GM12878 (cell line): Measurements from ENCODE around the gene MARS1. TPM values are rescaled to one million over a fixed set of nuclear protein-coding genes. Genes with fewer than 3 reads are reported as not detected.

Source experiments
- BMI1 ChIP-seq: fragments of 450-650 bp; IDR thresholded peaks from 2 replicates; pipeline ENCODE4 v1.6.1; 2016; ENCODE audit warnings: mild to moderate bottlenecking, moderate library complexity, borderline replicate concordance
- CHD2 ChIP-seq: IDR thresholded peaks from 2 replicates; pipeline ENCODE4 v1.6.1; 2011; ENCODE audit warnings: low read depth, low read length, improper control_type of control experiment, borderline replicate concordance
- POLR2A ChIP-seq: IDR thresholded peaks from 2 replicates; pipeline ENCODE4 v1.6.1; 2011; ENCODE audit warnings: low read depth, mild to moderate bottlenecking, low read length
- SREBF2 ChIP-seq: IDR thresholded peaks from 2 replicates; pipeline ENCODE4 v1.6.1; 2012; ENCODE audit warnings: mild to moderate bottlenecking, low read length
- STAT3 ChIP-seq: IDR thresholded peaks from 2 replicates; pipeline ENCODE4 v1.6.1; 2011; ENCODE audit warnings: low read depth, low read length, improper control_type of control experiment
- polyA plus RNA-seq, 11 experiments: library from polyadenylated mRNA; depleted of rRNA in 4 of 11; unstranded in 6 of 11; stranded (reverse) in 5 of 11; fragments of >200 nt; fragmentation: Nextera tagmentation in 4 of 11; fragmentation: Illumina TruSeq in 1 of 11; extraction: Ambion mirVana in 4 of 11; extraction: Trizol in 1 of 11; gene quantifications; 1 replicate in 1 of 11; 2 replicates in 10 of 11; pipeline versions ENCODE4 v1.2.1 to v1.2.3, GENCODE V29; 2011 to 2016; ENCODE audit warnings: inconsistent platforms in 2 of 11, missing spikeins in 2 of 11, low read depth in 1 of 11
- total RNA-seq, 4 experiments: library from RNA; depleted of rRNA in 3 of 4; stranded (reverse); fragments of >200 nt in 3 of 4; fragmentation: Illumina TruSeq in 1 of 4; extraction: Trizol in 1 of 4; gene quantifications; 2 replicates each; pipeline versions ENCODE4 v1.2.1 to v1.2.3, GENCODE V29; 2013 to 2021
- TF ChIP-seq, protein P1 (sequence below): fragments of 450-650 bp; IDR thresholded peaks from 2 replicates; pipeline ENCODE4 v1.6.1; 2016; ENCODE audit warnings: mild to moderate bottlenecking, moderate library complexity, borderline replicate concordance
- TF ChIP-seq, protein P2 (sequence below): fragments of 450-650 bp; IDR thresholded peaks from 2 replicates; pipeline ENCODE4 v1.6.1; 2018; ENCODE audit warnings: mild to moderate bottlenecking, low read depth, moderate library complexity; ENCODE audit not compliant: partially characterized antibody
- TF ChIP-seq, protein P3 (sequence below): fragments of 450-650 bp; IDR thresholded peaks from 2 replicates; pipeline ENCODE4 v1.6.1; 2018; ENCODE audit warnings: borderline replicate concordance, mild to moderate bottlenecking; ENCODE audit not compliant: partially characterized antibody
- TF ChIP-seq, protein P4 (sequence below): fragments of 450-650 bp; IDR thresholded peaks from 2 replicates; pipeline ENCODE4 v1.6.1; 2017; ENCODE audit warnings: mild to moderate bottlenecking, moderate library complexity
- TF ChIP-seq, protein P5 (sequence below): fragments of 450-650 bp; conservative IDR thresholded peaks from 2 replicates; pipeline ENCODE4 v1.6.1; 2017; ENCODE audit warnings: mild to moderate bottlenecking, moderate library complexity
- TF ChIP-seq, protein P6 (sequence below): IDR thresholded peaks from 2 replicates; pipeline ENCODE4 v1.6.1; 2011; ENCODE audit warnings: low read depth, mild to moderate bottlenecking, low read length, moderate library complexity, borderline replicate concordance; ENCODE audit errors: extremely low read depth

Gene MARS1
- total and polyA plus RNA-seq, 10 of the 15 experiments (the other 5 are each of a cell fraction or from before 2014, with no cell fraction given) = 72.3 to 270 (median 153) TPM

DNA sequence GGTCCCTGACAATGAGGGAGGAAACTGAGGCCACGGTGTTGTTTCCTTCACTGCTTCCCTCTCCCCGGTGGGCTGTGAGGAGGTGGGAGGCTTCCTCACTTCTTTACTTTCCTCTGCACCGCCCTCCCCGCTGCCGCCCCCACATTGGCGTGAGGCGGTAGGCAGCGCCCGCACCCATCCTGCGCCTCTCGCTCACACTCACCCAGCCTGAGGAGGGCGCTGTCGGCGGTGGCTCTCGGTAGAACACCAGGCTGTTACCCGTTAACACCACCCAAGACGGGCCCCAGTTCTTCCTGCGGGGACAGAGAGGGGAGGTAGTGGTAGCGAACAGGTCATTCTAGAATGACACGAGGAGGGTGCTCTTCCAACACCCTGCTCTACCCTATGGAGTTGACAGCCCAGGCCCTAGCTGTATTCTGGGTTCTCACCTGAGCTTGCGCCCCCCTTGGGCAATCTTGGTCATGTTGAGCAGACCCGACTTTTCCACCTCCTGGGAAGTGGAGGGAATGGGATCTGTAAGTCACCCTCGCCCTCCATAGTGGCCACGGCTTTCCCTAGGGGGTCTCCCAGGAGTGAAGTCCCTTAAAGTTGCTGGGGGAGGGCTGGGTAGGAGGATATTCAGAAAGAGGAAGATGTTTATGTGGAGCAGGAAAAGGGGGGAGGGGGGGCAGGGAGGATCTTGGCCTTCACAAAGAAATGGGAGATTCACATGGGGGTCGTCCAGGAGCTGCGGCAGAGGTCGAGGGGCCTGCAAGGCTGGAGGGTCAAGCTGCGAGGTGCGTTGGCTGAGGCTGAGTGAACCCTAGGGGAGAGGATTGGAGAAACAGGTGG lies 11.5 kb upstream of the MARS1 start (continued):
- TF ChIP-seq, protein P1, sequence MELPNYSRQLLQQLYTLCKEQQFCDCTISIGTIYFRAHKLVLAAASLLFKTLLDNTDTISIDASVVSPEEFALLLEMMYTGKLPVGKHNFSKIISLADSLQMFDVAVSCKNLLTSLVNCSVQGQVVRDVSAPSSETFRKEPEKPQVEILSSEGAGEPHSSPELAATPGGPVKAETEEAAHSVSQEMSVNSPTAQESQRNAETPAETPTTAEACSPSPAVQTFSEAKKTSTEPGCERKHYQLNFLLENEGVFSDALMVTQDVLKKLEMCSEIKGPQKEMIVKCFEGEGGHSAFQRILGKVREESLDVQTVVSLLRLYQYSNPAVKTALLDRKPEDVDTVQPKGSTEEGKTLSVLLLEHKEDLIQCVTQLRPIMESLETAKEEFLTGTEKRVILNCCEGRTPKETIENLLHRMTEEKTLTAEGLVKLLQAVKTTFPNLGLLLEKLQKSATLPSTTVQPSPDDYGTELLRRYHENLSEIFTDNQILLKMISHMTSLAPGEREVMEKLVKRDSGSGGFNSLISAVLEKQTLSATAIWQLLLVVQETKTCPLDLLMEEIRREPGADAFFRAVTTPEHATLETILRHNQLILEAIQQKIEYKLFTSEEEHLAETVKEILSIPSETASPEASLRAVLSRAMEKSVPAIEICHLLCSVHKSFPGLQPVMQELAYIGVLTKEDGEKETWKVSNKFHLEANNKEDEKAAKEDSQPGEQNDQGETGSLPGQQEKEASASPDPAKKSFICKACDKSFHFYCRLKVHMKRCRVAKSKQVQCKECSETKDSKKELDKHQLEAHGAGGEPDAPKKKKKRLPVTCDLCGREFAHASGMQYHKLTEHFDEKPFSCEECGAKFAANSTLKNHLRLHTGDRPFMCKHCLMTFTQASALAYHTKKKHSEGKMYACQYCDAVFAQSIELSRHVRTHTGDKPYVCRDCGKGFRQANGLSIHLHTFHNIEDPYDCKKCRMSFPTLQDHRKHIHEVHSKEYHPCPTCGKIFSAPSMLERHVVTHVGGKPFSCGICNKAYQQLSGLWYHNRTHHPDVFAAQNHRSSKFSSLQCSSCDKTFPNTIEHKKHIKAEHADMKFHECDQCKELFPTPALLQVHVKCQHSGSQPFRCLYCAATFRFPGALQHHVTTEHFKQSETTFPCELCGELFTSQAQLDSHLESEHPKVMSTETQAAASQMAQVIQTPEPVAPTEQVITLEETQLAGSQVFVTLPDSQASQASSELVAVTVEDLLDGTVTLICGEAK = no peak; the same call in 1 of the 2 replicates
- TF ChIP-seq, protein P2, sequence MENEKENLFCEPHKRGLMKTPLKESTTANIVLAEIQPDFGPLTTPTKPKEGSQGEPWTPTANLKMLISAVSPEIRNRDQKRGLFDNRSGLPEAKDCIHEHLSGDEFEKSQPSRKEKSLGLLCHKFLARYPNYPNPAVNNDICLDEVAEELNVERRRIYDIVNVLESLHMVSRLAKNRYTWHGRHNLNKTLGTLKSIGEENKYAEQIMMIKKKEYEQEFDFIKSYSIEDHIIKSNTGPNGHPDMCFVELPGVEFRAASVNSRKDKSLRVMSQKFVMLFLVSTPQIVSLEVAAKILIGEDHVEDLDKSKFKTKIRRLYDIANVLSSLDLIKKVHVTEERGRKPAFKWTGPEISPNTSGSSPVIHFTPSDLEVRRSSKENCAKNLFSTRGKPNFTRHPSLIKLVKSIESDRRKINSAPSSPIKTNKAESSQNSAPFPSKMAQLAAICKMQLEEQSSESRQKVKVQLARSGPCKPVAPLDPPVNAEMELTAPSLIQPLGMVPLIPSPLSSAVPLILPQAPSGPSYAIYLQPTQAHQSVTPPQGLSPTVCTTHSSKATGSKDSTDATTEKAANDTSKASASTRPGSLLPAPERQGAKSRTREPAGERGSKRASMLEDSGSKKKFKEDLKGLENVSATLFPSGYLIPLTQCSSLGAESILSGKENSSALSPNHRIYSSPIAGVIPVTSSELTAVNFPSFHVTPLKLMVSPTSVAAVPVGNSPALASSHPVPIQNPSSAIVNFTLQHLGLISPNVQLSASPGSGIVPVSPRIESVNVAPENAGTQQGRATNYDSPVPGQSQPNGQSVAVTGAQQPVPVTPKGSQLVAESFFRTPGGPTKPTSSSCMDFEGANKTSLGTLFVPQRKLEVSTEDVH = no peak
- TF ChIP-seq SREBF2 (no peak), BMI1 (no peak), POLR2A (peak; percentile 73), STAT3 (no peak), CHD2 (0 out of 2 replicates have a peak, but pooled peaks have one; percentile 9)
- TF ChIP-seq, protein P3, sequence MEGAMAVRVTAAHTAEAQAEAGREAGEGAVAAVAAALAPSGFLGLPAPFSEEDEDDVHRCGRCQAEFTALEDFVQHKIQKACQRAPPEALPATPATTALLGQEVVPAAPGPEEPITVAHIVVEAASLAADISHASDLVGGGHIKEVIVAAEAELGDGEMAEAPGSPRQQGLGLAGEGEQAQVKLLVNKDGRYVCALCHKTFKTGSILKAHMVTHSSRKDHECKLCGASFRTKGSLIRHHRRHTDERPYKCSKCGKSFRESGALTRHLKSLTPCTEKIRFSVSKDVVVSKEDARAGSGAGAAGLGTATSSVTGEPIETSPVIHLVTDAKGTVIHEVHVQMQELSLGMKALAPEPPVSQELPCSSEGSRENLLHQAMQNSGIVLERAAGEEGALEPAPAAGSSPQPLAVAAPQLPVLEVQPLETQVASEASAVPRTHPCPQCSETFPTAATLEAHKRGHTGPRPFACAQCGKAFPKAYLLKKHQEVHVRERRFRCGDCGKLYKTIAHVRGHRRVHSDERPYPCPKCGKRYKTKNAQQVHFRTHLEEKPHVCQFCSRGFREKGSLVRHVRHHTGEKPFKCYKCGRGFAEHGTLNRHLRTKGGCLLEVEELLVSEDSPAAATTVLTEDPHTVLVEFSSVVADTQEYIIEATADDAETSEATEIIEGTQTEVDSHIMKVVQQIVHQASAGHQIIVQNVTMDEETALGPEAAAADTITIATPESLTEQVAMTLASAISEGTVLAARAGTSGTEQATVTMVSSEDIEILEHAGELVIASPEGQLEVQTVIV = no peak
- TF ChIP-seq, protein P4, sequence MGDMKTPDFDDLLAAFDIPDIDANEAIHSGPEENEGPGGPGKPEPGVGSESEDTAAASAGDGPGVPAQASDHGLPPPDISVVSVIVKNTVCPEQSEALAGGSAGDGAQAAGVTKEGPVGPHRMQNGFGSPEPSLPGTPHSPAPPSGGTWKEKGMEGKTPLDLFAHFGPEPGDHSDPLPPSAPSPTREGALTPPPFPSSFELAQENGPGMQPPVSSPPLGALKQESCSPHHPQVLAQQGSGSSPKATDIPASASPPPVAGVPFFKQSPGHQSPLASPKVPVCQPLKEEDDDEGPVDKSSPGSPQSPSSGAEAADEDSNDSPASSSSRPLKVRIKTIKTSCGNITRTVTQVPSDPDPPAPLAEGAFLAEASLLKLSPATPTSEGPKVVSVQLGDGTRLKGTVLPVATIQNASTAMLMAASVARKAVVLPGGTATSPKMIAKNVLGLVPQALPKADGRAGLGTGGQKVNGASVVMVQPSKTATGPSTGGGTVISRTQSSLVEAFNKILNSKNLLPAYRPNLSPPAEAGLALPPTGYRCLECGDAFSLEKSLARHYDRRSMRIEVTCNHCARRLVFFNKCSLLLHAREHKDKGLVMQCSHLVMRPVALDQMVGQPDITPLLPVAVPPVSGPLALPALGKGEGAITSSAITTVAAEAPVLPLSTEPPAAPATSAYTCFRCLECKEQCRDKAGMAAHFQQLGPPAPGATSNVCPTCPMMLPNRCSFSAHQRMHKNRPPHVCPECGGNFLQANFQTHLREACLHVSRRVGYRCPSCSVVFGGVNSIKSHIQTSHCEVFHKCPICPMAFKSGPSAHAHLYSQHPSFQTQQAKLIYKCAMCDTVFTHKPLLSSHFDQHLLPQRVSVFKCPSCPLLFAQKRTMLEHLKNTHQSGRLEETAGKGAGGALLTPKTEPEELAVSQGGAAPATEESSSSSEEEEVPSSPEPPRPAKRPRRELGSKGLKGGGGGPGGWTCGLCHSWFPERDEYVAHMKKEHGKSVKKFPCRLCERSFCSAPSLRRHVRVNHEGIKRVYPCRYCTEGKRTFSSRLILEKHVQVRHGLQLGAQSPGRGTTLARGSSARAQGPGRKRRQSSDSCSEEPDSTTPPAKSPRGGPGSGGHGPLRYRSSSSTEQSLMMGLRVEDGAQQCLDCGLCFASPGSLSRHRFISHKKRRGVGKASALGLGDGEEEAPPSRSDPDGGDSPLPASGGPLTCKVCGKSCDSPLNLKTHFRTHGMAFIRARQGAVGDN = no peak
- TF ChIP-seq, protein P5, sequence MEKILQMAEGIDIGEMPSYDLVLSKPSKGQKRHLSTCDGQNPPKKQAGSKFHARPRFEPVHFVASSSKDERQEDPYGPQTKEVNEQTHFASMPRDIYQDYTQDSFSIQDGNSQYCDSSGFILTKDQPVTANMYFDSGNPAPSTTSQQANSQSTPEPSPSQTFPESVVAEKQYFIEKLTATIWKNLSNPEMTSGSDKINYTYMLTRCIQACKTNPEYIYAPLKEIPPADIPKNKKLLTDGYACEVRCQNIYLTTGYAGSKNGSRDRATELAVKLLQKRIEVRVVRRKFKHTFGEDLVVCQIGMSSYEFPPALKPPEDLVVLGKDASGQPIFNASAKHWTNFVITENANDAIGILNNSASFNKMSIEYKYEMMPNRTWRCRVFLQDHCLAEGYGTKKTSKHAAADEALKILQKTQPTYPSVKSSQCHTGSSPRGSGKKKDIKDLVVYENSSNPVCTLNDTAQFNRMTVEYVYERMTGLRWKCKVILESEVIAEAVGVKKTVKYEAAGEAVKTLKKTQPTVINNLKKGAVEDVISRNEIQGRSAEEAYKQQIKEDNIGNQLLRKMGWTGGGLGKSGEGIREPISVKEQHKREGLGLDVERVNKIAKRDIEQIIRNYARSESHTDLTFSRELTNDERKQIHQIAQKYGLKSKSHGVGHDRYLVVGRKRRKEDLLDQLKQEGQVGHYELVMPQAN = peak; percentile 7; the same call in 1 of the 2 replicates
- TF ChIP-seq, protein P6, sequence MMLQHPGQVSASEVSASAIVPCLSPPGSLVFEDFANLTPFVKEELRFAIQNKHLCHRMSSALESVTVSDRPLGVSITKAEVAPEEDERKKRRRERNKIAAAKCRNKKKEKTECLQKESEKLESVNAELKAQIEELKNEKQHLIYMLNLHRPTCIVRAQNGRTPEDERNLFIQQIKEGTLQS = no peak
